H9 (cell line): ENCODE measurements around the gene TRIM61. TPM values are rescaled to one million over a fixed set of nuclear protein-coding genes. Genes with fewer than 3 reads are reported as not detected.

ENCODE experiments used
- DNase-seq: peaks from one replicate; pipeline ENCODE4 v3.0.0-alpha.2; 2017
- H2AFZ ChIP-seq: one replicate; pipeline ENCODE4 v1.6.1; 2013; ENCODE audit warnings: mild to moderate bottlenecking, low read length, control low read depth, moderate library complexity
- H2AK5ac ChIP-seq: 2 replicates; pipeline ENCODE4 v1.6.1; 2013; ENCODE audit warnings: low read length, control low read depth, mixed read lengths; ENCODE audit not compliant: insufficient read length
- H2BK120ac ChIP-seq: one replicate; pipeline ENCODE4 v1.6.1; 2013; ENCODE audit warnings: low read depth, mild to moderate bottlenecking, low read length, control low read depth, inconsistent platforms; ENCODE audit not compliant: poor library complexity, severe bottlenecking
- H2BK12ac ChIP-seq: 2 replicates; pipeline ENCODE4 v1.6.1; 2013; ENCODE audit warnings: low read length, control low read depth, mixed read lengths, low read depth; ENCODE audit not compliant: insufficient read length
- H2BK15ac ChIP-seq: 2 replicates; pipeline ENCODE4 v1.6.1; 2013; ENCODE audit warnings: low read depth, low read length, control low read depth
- H2BK20ac ChIP-seq: one replicate; pipeline ENCODE4 v1.6.1; 2013; ENCODE audit warnings: low read depth, mild to moderate bottlenecking, low read length, control low read depth, inconsistent platforms; ENCODE audit not compliant: poor library complexity, severe bottlenecking
- H2BK5ac ChIP-seq: 2 replicates; pipeline ENCODE4 v1.6.1; 2013; ENCODE audit warnings: low read length, control low read depth, mixed read lengths; ENCODE audit not compliant: insufficient read length
- H3K14ac ChIP-seq: 2 replicates; pipeline ENCODE4 v1.6.1; 2013; ENCODE audit warnings: low read length, control low read depth; ENCODE audit not compliant: insufficient read depth
- H3K18ac ChIP-seq: 2 replicates; pipeline ENCODE4 v1.6.1; 2013; ENCODE audit warnings: low read depth, mild to moderate bottlenecking, mixed read lengths, low read length, control low read depth; ENCODE audit not compliant: insufficient read length
- H3K23ac ChIP-seq: 2 replicates; pipeline ENCODE4 v1.6.1; 2013; ENCODE audit warnings: low read length, control low read depth, mixed read lengths, low read depth; ENCODE audit not compliant: insufficient read length
- H3K23me2 ChIP-seq: 2 replicates; pipeline ENCODE4 v1.6.1; 2013; ENCODE audit warnings: low read depth, mild to moderate bottlenecking, mixed read lengths, low read length, control low read depth; ENCODE audit not compliant: insufficient read length, poor library complexity, severe bottlenecking
- H3K27ac ChIP-seq: 2 replicates; pipeline ENCODE4 v1.5.1; 2013; ENCODE audit warnings: low read length, control low read depth, mixed read lengths, low read depth; ENCODE audit not compliant: insufficient read length
- H3K27me3 ChIP-seq: 2 replicates; pipeline ENCODE4 v1.6.1; 2013; ENCODE audit warnings: low read length, control low read depth, inconsistent platforms; ENCODE audit not compliant: insufficient read depth
- H3K4ac ChIP-seq: 2 replicates; pipeline ENCODE4 v1.6.1; 2013; ENCODE audit warnings: low read depth, mild to moderate bottlenecking, control low read depth, inconsistent platforms, low read length, moderate library complexity
- H3K4me1 ChIP-seq: 2 replicates; pipeline ENCODE4 v1.6.1; 2013; ENCODE audit warnings: low read length, control low read depth, inconsistent platforms; ENCODE audit not compliant: insufficient read depth
- H3K4me2 ChIP-seq: 2 replicates; pipeline ENCODE4 v1.6.1; 2013; ENCODE audit warnings: low read length, control low read depth, mixed read lengths; ENCODE audit not compliant: insufficient read length, insufficient read depth
- H3K56ac ChIP-seq: 2 replicates; pipeline ENCODE4 v1.6.1; 2013; ENCODE audit warnings: low read depth, mild to moderate bottlenecking, mixed read lengths, low read length, control low read depth; ENCODE audit not compliant: insufficient read length
- H3K79me1 ChIP-seq: 2 replicates; pipeline ENCODE4 v1.6.1; 2013; ENCODE audit warnings: low read depth, mild to moderate bottlenecking, moderate library complexity, low read length, control low read depth, inconsistent platforms; ENCODE audit not compliant: insufficient read depth, poor library complexity, severe bottlenecking
- H3K79me2 ChIP-seq: 2 replicates; pipeline ENCODE4 v1.6.1; 2013; ENCODE audit warnings: low read length, control low read depth, inconsistent platforms; ENCODE audit not compliant: insufficient read depth
- H3K9ac ChIP-seq: 2 replicates; pipeline ENCODE4 v1.6.1; 2013; ENCODE audit warnings: low read length, control low read depth, mixed read lengths; ENCODE audit not compliant: insufficient read length; ENCODE audit errors: extremely low read depth
- H3K9me3 ChIP-seq: one replicate; pipeline ENCODE4 v1.6.1; 2013; ENCODE audit warnings: low read depth, low read length, inconsistent platforms; ENCODE audit not compliant: control insufficient read depth
- H3T11ph ChIP-seq: one replicate; pipeline ENCODE4 v1.6.1; 2013; ENCODE audit warnings: mild to moderate bottlenecking, low read length, control low read depth, inconsistent platforms
- H4K20me1 ChIP-seq: one replicate; pipeline ENCODE4 v1.6.1; 2013; ENCODE audit not compliant: control insufficient read depth, insufficient read length, insufficient read depth
- H4K5ac ChIP-seq: 2 replicates; pipeline ENCODE4 v1.6.1; 2013; ENCODE audit warnings: low read depth, mild to moderate bottlenecking, mixed read lengths, low read length, control low read depth; ENCODE audit not compliant: insufficient read length
- H4K8ac ChIP-seq: replicated peaks from 2 replicates; pipeline ENCODE4 v1.6.1; 2013; ENCODE audit warnings: low read length, control low read depth, mixed read lengths, low read depth; ENCODE audit not compliant: insufficient read length
- H4K91ac ChIP-seq: 2 replicates; pipeline ENCODE4 v1.6.1; 2013; ENCODE audit warnings: low read depth, mild to moderate bottlenecking, moderate library complexity, mixed read lengths, low read length, control low read depth; ENCODE audit not compliant: insufficient read length
- H3K27ac Mint-ChIP-seq, 3 experiments: 2 replicates in 2 of 3; 3 replicates in 1 of 3; pipeline ENCODE4 v1.8.0; 2020 to 2021; ENCODE audit warnings: mixed read lengths in 3 of 3, mild to moderate bottlenecking in 1 of 3, moderate library complexity in 1 of 3
- H3K27me3 Mint-ChIP-seq: 2 replicates; pipeline ENCODE4 v1.8.0; 2021; ENCODE audit warnings: low read depth, mild to moderate bottlenecking, moderate library complexity, mixed read lengths
- H3K36me3 Mint-ChIP-seq, 3 experiments: 2 replicates in 2 of 3; 3 replicates in 1 of 3; pipeline ENCODE4 v1.8.0; 2020 to 2021; ENCODE audit warnings: low read depth in 3 of 3, mixed read lengths in 3 of 3; ENCODE audit not compliant: insufficient read depth in 1 of 3
- H3K4me1 Mint-ChIP-seq, 2 experiments: 2 replicates each; pipeline ENCODE4 v1.8.0; 2020; ENCODE audit warnings: mixed read lengths in 2 of 2
- H3K4me3 Mint-ChIP-seq, 2 experiments: 2 replicates in 1 of 2; 3 replicates in 1 of 2; pipeline ENCODE4 v1.8.0; 2020 to 2021; ENCODE audit warnings: mild to moderate bottlenecking in 2 of 2, mixed read lengths in 2 of 2, moderate library complexity in 1 of 2
- H3K9me3 Mint-ChIP-seq, 2 experiments: 2 replicates in 1 of 2; 3 replicates in 1 of 2; pipeline ENCODE4 v1.8.0; 2020; ENCODE audit warnings: mild to moderate bottlenecking in 2 of 2, mixed read lengths in 2 of 2, moderate library complexity in 1 of 2
- WGBS: extraction: QIAGEN DNeasy Blood & Tissue Kit; methylation state at CpG from one replicate; pipeline ENCODE4 v1.1.7; 2013; ENCODE audit warnings: missing lambda C conversion rate, low lambda C conversion rate, mixed read lengths; ENCODE audit not compliant: insufficient read length; ENCODE audit errors: extremely low coverage; 5-methylcytosine and 5-hydroxymethylcytosine counted together
- total RNA-seq: library from RNA; stranded (reverse); gene quantifications from 2 replicates; pipeline ENCODE4 v1.2.1, GENCODE V29; 2021
- TF ChIP-seq, protein P1 (sequence below): fragments of 200-600 bp; sonication (generic); conservative IDR thresholded peaks from 3 replicates; pipeline ENCODE4 v1.8.0; 2021; ENCODE audit warnings: antibody characterized with exemption, mild to moderate bottlenecking

TRIM61 gene
- total RNA-seq, 1 experiment from 2014 or later = 0.52 TPM

DNA sequence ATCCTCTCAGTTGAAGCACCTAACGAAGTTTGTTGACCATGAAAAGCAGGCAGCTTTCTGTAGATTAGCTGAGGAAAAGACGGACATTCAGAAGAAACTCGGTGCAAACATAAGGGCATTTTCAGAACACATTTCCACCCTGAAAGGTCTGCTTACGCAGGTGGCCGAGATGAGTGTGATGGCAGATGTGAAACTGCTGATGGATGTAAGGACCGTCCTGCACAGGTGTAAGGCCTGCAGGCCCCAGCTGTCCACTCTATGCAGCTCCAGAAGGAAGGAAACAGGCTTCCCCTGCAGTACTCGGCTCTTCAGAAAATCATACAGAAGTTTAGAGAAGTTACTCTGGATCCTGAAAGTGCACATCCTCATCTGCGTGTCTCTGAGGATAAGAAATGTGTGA, 33.5 kb upstream of the TRIM61 start:
- Histone ChIP-seq H3K79me2 (no peaks in the 10 kb centered on the region), H2BK15ac (no peak overlapping the region), H3K27ac (no peak overlapping the region), H2BK12ac (no peak overlapping the region), H2BK5ac (no peak overlapping the region), H3K18ac (no peak overlapping the region), H2AK5ac (no peak overlapping the region), H3K9me3 (no peaks in the 10 kb centered on the region), H3K56ac (no peak overlapping the region), H4K91ac (no peak overlapping the region), H4K20me1 (no peaks in the 10 kb centered on the region), H4K5ac (no peak overlapping the region), H3K27me3 (no peaks in the 10 kb centered on the region), H3K4me2 (no peak overlapping the region), H3K4me1 (no peaks in the 10 kb centered on the region), H4K8ac (no peak overlapping the region), H3K4ac (no peak overlapping the region), H3T11ph (no peak overlapping the region), H2BK120ac (no peak overlapping the region), H3K23me2 (peaks cover 3% of the 10 kb centered on the region), H2BK20ac (no peak overlapping the region), H3K79me1 (no peaks in the 10 kb centered on the region), H3K14ac (no peak overlapping the region), H2AFZ (no peak overlapping the region), H3K23ac (no peak overlapping the region), H3K9ac (no peak overlapping the region)
- H3K9me3 Mint-ChIP-seq = no peaks in the 10 kb centered on the region
- TF ChIP-seq, protein P1, sequence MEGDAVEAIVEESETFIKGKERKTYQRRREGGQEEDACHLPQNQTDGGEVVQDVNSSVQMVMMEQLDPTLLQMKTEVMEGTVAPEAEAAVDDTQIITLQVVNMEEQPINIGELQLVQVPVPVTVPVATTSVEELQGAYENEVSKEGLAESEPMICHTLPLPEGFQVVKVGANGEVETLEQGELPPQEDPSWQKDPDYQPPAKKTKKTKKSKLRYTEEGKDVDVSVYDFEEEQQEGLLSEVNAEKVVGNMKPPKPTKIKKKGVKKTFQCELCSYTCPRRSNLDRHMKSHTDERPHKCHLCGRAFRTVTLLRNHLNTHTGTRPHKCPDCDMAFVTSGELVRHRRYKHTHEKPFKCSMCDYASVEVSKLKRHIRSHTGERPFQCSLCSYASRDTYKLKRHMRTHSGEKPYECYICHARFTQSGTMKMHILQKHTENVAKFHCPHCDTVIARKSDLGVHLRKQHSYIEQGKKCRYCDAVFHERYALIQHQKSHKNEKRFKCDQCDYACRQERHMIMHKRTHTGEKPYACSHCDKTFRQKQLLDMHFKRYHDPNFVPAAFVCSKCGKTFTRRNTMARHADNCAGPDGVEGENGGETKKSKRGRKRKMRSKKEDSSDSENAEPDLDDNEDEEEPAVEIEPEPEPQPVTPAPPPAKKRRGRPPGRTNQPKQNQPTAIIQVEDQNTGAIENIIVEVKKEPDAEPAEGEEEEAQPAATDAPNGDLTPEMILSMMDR = no peak
- H3K27me3 Mint-ChIP-seq = peaks cover 4% of the 10 kb centered on the region; the same call in 1 of the 2 replicates
- H3K36me3 Mint-ChIP-seq = no peaks in the 10 kb centered on the region
- peaks cover 9 to 11% of the 10 kb centered on the region in 2 experiments for H3K4me1 Mint-ChIP-seq
- DNase-seq = no peak
- 0 out of 7 replicates have a peak overlapping the region, but pooled peaks of 1 of the 3 experiments have one; percentile 28 for H3K27ac Mint-ChIP-seq
- no CpG with 5 or more reads among the region's 8 CpGs for WGBS
- no peak overlapping the region for H3K4me3 Mint-ChIP-seq
